HL-60 (cell line): ENCODE data around the gene ARMC5.

Source experiments
- DNase-seq, 2 experiments: peaks; one replicate each; pipeline ENCODE4 v3.0.0-alpha.2; 2010 to 2020; ENCODE audit warnings: low read depth in 1 of 2, low spot score in 1 of 2
- H3K27ac ChIP-seq: fragments of 250-450 bp; sonication (Bioruptor Pico); replicated peaks from 2 replicates; pipeline ENCODE4 v1.5.1; 2020; ENCODE audit warnings: mild to moderate bottlenecking, moderate library complexity
- H3K27me3 ChIP-seq: fragments of 250-450 bp; sonication (Bioruptor Pico); 2 replicates; pipeline ENCODE4 v1.5.1; 2021; ENCODE audit warnings: mild to moderate bottlenecking, moderate library complexity; ENCODE audit not compliant: insufficient read depth, poor library complexity, severe bottlenecking
- H3K4me3 ChIP-seq: replicated peaks from 2 replicates; pipeline ENCODE4 v1.5.1; 2011; ENCODE audit warnings: mild to moderate bottlenecking, control low read depth, low read length; ENCODE audit not compliant: insufficient read depth
- GABPA ChIP-seq: IDR thresholded peaks from 2 replicates; pipeline ENCODE4 v1.6.1; 2012; ENCODE audit warnings: low read depth
- POLR2AphosphoS5 ChIP-seq: IDR thresholded peaks from 2 replicates; pipeline ENCODE4 v1.6.1; 2012; ENCODE audit warnings: low read depth
- SPI1 ChIP-seq: IDR thresholded peaks from 2 replicates; pipeline ENCODE4 v1.6.1; 2012; ENCODE audit warnings: low read depth, mild to moderate bottlenecking, borderline replicate concordance
- TF ChIP-seq, protein P1 (sequence below): IDR thresholded peaks from one replicate; pipeline ENCODE4 v1.5.1; 2011; ENCODE audit warnings: low read length, control low read depth, inconsistent platforms; ENCODE audit not compliant: insufficient read depth
- TF ChIP-seq, protein P2 (sequence below): IDR thresholded peaks from 2 replicates; pipeline ENCODE4 v1.6.1; 2012; ENCODE audit warnings: low read depth; ENCODE audit not compliant: insufficient replicate concordance

Gene ARMC5

DNA sequence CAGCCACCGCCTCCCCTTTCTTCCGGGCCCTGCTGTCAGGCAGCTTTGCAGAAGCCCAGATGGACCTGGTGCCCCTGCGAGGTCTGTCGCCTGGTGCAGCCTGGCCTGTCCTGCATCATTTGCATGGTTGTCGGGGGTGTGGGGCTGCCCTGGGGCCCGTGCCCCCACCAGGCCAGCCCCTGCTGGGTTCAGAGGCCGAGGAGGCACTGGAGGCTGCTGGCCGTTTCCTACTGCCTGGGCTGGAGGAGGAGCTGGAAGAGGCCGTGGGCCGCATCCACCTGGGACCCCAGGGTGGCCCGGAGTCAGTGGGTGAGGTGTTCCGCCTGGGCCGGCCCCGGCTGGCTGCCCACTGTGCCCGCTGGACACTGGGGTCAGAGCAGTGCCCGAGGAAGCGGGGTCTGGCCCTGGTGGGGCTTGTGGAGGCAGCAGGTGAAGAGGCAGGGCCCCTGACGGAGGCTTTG, 7.1 kb downstream of the ARMC5 start:
- H3K27ac ChIP-seq = peak overlapping the region; percentile 41
- no peak for DNase-seq
- no peak overlapping the region for H3K4me3 ChIP-seq
- TF ChIP-seq, protein P1, sequence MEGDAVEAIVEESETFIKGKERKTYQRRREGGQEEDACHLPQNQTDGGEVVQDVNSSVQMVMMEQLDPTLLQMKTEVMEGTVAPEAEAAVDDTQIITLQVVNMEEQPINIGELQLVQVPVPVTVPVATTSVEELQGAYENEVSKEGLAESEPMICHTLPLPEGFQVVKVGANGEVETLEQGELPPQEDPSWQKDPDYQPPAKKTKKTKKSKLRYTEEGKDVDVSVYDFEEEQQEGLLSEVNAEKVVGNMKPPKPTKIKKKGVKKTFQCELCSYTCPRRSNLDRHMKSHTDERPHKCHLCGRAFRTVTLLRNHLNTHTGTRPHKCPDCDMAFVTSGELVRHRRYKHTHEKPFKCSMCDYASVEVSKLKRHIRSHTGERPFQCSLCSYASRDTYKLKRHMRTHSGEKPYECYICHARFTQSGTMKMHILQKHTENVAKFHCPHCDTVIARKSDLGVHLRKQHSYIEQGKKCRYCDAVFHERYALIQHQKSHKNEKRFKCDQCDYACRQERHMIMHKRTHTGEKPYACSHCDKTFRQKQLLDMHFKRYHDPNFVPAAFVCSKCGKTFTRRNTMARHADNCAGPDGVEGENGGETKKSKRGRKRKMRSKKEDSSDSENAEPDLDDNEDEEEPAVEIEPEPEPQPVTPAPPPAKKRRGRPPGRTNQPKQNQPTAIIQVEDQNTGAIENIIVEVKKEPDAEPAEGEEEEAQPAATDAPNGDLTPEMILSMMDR = no peak
- TF ChIP-seq SPI1 = no peak
- TF ChIP-seq, protein P2, sequence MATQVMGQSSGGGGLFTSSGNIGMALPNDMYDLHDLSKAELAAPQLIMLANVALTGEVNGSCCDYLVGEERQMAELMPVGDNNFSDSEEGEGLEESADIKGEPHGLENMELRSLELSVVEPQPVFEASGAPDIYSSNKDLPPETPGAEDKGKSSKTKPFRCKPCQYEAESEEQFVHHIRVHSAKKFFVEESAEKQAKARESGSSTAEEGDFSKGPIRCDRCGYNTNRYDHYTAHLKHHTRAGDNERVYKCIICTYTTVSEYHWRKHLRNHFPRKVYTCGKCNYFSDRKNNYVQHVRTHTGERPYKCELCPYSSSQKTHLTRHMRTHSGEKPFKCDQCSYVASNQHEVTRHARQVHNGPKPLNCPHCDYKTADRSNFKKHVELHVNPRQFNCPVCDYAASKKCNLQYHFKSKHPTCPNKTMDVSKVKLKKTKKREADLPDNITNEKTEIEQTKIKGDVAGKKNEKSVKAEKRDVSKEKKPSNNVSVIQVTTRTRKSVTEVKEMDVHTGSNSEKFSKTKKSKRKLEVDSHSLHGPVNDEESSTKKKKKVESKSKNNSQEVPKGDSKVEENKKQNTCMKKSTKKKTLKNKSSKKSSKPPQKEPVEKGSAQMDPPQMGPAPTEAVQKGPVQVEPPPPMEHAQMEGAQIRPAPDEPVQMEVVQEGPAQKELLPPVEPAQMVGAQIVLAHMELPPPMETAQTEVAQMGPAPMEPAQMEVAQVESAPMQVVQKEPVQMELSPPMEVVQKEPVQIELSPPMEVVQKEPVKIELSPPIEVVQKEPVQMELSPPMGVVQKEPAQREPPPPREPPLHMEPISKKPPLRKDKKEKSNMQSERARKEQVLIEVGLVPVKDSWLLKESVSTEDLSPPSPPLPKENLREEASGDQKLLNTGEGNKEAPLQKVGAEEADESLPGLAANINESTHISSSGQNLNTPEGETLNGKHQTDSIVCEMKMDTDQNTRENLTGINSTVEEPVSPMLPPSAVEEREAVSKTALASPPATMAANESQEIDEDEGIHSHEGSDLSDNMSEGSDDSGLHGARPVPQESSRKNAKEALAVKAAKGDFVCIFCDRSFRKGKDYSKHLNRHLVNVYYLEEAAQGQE = no peak
- no peak for TF ChIP-seq GABPA
- H3K27me3 ChIP-seq = peaks cover 2% of the 10 kb centered on the region

DNA sequence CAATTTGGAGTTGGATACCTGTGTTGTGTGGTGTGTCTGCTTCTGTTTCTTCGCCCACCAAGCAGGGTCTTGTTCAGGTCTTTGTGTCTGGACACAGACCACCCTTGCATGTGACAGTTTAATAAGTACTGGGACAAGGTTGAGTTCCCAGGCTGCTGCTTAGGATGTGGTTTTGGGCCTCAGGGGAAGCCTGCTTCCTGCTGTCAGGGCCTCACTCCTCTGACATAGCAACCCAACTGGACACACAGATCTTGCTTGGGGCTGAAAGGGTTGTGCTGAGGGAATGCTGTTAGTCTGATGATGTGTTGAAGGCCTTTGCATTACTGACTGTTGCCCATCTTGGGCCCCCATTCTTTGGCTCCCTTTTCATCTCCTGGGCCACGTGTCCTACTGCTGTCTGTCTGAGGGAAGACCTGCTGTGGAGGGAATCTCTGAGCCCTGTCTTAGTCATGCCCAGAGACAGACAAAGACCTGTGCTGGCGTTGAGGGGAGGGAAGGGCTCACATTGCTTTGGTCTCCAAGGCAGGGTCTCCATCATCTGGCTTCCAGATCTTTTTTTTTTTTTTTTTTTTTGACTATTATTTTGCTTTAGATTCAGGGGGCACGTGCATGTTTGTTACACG, 8.0 kb downstream of the ARMC5 start:
- Histone ChIP-seq H3K27ac (peak overlapping the region; percentile 41), H3K27me3 (peaks cover 6% of the 10 kb centered on the region), H3K4me3 (no peak overlapping the region)
- TF ChIP-seq GABPA (no peak), SPI1 (no peak), POLR2AphosphoS5 (peak; percentile 52; the same call in 1 of the 2 replicates)
- TF ChIP-seq, protein P2 = no peak
- DNase-seq = peak in 1 of 2 experiments; percentile 45

DNA sequence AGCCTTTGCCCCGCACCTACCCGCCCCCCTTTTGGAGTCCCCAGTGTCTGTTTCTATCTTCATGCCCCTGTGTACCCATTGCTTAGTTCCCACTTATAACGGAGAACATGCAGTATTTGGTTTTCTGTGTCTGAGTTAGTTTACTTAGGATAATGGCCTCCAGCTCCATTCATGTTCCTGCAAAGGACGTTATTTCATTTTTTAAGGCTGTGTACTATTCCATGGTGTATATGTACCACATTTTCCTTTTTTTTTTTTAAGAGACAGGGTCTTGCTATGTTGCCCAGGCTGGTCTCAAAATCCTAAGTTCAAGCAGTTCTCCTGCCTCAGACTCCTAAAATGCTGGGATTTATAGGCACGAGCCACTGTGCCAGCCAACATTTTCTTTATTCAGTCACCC, 8.6 kb downstream of the ARMC5 start:
- TF ChIP-seq, protein P1 = no peak
- no peak for TF ChIP-seq POLR2AphosphoS5
- no peak for TF ChIP-seq SPI1
- TF ChIP-seq, protein P2 = no peak
- TF ChIP-seq GABPA = no peak
- no peak overlapping the region for H3K27ac ChIP-seq

More for the DNA sequence above, 8.6 kb downstream of the ARMC5 start:
- Histone ChIP-seq H3K27me3 (peaks cover 12% of the 10 kb centered on the region), H3K4me3 (no peak overlapping the region)
- no peak for DNase-seq
